Muscle of leg (tissue), 16 donors: ENCODE results near the gene TEN1. TPM values are rescaled to one million over a fixed set of nuclear protein-coding genes. Genes with fewer than 3 reads are reported as not detected.
A peak's percentile ranks its signal among the peaks of the same experiment; 100 is the strongest.

Experiments used
- DNase-seq: peaks from one replicate; pipeline ENCODE4 v3.0.0; 2013
- H3K27ac ChIP-seq: one replicate; pipeline ENCODE4 v1.5.1; 2013; ENCODE audit warnings: mild to moderate bottlenecking, low read length, control low read depth
- H3K27me3 ChIP-seq: one replicate; pipeline ENCODE4 v1.6.1; 2013; ENCODE audit warnings: low read length; ENCODE audit not compliant: control insufficient read depth, insufficient read depth
- H3K36me3 ChIP-seq: one replicate; pipeline ENCODE4 v1.6.1; 2013; ENCODE audit warnings: low read length; ENCODE audit not compliant: control insufficient read depth, insufficient read depth
- H3K4me1 ChIP-seq: one replicate; pipeline ENCODE4 v1.6.1; 2013; ENCODE audit warnings: low read length; ENCODE audit not compliant: control insufficient read depth, insufficient read depth
- H3K4me3 ChIP-seq: one replicate; pipeline ENCODE4 v1.5.1; 2013; ENCODE audit warnings: low read length, control low read depth
- H3K9me3 ChIP-seq: replicated peaks from 2 replicates; pipeline ENCODE4 v1.6.1; 2013; ENCODE audit warnings: low read depth, low read length; ENCODE audit not compliant: control insufficient read depth
- WGBS: methylation state at CpG from one replicate; pipeline ENCODE4 v1.1.5; 2013; ENCODE audit warnings: missing lambda C conversion rate; ENCODE audit not compliant: insufficient coverage; 5-methylcytosine and 5-hydroxymethylcytosine counted together
- long read RNA-seq, 11 donors: transcript quantifications; one replicate each; lab custom pipeline, GENCODE V29; 2026
- polyA plus RNA-seq, 8 donors: library from polyadenylated mRNA; unstranded; fragments of 120-200 nt; gene quantifications; one replicate each; pipeline versions ENCODE4 v1.2.1 to v1.2.3, GENCODE V29; 2013; ENCODE audit warnings: inconsistent platforms in 1 of 8, low replicate concordance in 1 of 8; ENCODE audit not compliant: insufficient read length in 8 of 8, insufficient read depth in 1 of 8
- total RNA-seq: library from RNA; stranded (reverse); fragments of 120-200 nt; gene quantifications from one replicate; pipeline ENCODE4 v1.2.4, GENCODE V29; 2013

TEN1 gene
- total RNA-seq (12.5 TPM), polyA plus RNA-seq (10 to 100 TPM in 5 of 8 donors, 1 to 10 TPM in 3; 8.8 to 19.5 (median 12.1) TPM)
- long read RNA-seq, donor 1, partial matches to known transcripts, result 0 of 5 reads
- long read RNA-seq, donor 1, other reads (novel, unspliced or antisense), result 0 of 5 reads
- long read RNA-seq, donor 2, partial matches to known transcripts, result 0 of 1 reads
- long read RNA-seq, donor 2, other reads (novel, unspliced or antisense), result 0 of 1 reads
- long read RNA-seq, donor 3, transcript TEN1-201 (4 exons, 994 nt), result major isoform, 8 of 8 reads
- long read RNA-seq, donor 3, partial matches to known transcripts, result 0 of 8 reads
- long read RNA-seq, donor 3, other reads (novel, unspliced or antisense), result 0 of 8 reads
- long read RNA-seq, donor 4, transcript TEN1-201 (4 exons, 994 nt), result major isoform, 9 of 9 reads
- long read RNA-seq, donor 4, partial matches to known transcripts, result 0 of 9 reads
- long read RNA-seq, donor 4, other reads (novel, unspliced or antisense), result 0 of 9 reads
- long read RNA-seq, donor 5, transcript TEN1-201 (4 exons, 994 nt), result major isoform, 9 of 9 reads
- long read RNA-seq, donor 5, partial matches to known transcripts, result 0 of 9 reads
- long read RNA-seq, donor 5, other reads (novel, unspliced or antisense), result 0 of 9 reads
- long read RNA-seq, donor 6, transcript TEN1-201 (4 exons, 994 nt), result major isoform, 12 of 13 reads
- long read RNA-seq, donor 6, partial matches to known transcripts, result 0 of 13 reads
- long read RNA-seq, donor 6, other reads (novel, unspliced or antisense), result 0 of 13 reads
- long read RNA-seq, donor 7, transcript TEN1-201 (4 exons, 994 nt), result major isoform, 13 of 14 reads
- long read RNA-seq, donor 7, partial matches to known transcripts, result 0 of 14 reads
- long read RNA-seq, donor 7, other reads (novel, unspliced or antisense), result 0 of 14 reads
- long read RNA-seq, donor 8, partial matches to known transcripts, result 0 of 4 reads
- long read RNA-seq, donor 8, other reads (novel, unspliced or antisense), result 0 of 4 reads
- long read RNA-seq, donor 9, transcript TEN1-201 (4 exons, 994 nt), result major isoform, 7 of 7 reads
- long read RNA-seq, donor 9, partial matches to known transcripts, result 0 of 7 reads
- long read RNA-seq, donor 9, other reads (novel, unspliced or antisense), result 0 of 7 reads
- long read RNA-seq, donor 10, transcript TEN1-201 (4 exons, 994 nt), result major isoform, 9 of 14 reads
- long read RNA-seq, donor 10, partial matches to known transcripts, result 5 of 14 reads
- long read RNA-seq, donor 10, other reads (novel, unspliced or antisense), result 0 of 14 reads
- long read RNA-seq, donor 11, transcript TEN1-201 (4 exons, 994 nt), result major isoform, 6 of 6 reads
- long read RNA-seq, donor 11, partial matches to known transcripts, result 0 of 6 reads
- long read RNA-seq, donor 11, other reads (novel, unspliced or antisense), result 0 of 6 reads

- Histone ChIP-seq H3K27ac (peak within 1 kb of the TSS; percentile 100), H3K27me3 (no peaks in the 10 kb centered on the region), H3K4me1 (peaks cover 12% of the 10 kb centered on the region), H3K4me3 (peak within 1 kb of the TSS; percentile 91), H3K9me3 (no peaks in the 10 kb centered on the region), H3K36me3 (peaks cover 3% of the 10 kb centered on the region)
- DNase-seq, result peak; percentile 99
- under 1% methylated on average over 56 of the region's 72 CpGs for WGBS
Measured at GRCh38 chr17:75978938-75979704, at the start of gene TEN1, which contains the start of gene ACOX1. Gene TEN1 (plus strand): TSS chr17:75979240. CDS start chr17:75986193, 6,953 bp downstream. Gene ACOX1 (minus strand): TSS chr17:75979166. CDS start chr17:75979073, 93 bp downstream.

DNA sequence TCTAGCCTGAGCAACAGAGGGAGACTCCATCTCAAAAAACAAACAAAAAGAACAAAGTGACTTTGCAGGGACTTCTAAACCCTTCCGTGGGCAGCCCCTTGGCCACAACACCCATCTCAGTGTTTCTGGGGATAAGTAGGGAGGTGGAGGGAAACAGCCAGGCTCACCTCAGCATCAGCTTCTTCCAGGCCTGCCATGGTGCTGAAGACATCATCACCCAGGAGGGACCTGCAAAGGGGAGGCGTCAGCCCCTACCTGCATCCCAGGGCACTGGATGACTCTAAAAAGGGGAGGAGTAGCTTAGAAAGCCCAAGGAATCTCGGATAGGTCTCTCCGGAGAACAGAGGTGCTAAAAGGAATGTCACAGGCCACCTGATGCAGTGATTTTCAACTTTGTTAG, 48.0 kb upstream of the TEN1 start:
- Histone ChIP-seq H3K4me3 (no peak overlapping the region), H3K27me3 (no peaks in the 10 kb centered on the region), H3K27ac (no peak overlapping the region), H3K9me3 (no peaks in the 10 kb centered on the region), H3K36me3 (peaks cover 17% of the 10 kb centered on the region), H3K4me1 (no peaks in the 10 kb centered on the region)
- WGBS, result 100% methylated on average over 1 of the region's 4 CpGs
- DNase-seq, result no peak

GRCh38 chr17:75932852-75933251, 46.2 kb upstream of the TEN1 start:
- Histone ChIP-seq H3K27me3 (no peaks in the 10 kb centered on the region), H3K27ac (no peak overlapping the region), H3K36me3 (peaks cover 4% of the 10 kb centered on the region), H3K9me3 (no peaks in the 10 kb centered on the region), H3K4me3 (no peak overlapping the region), H3K4me1 (no peaks in the 10 kb centered on the region)
- no peak for DNase-seq
- 83% methylated on average over 3 of the region's 5 CpGs for WGBS

DNA sequence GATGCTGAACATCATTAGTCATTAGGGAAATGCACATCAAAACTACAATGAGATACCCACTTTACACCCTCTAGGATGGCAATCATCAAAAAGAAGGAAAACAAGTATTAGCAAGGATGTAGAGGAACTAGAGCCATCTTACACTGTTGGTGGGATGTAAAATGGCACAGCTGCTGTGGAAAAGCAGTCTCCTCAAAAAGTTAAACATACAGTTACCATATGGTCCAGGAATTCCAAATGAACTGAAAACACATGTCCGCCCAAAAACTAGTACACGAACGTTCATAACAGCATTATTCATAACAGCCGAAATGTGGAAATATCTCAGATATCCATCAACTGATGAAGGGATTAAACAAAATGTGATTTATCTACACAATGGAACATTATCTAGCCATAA, 45.2 kb upstream of the TEN1 start:
- H3K27me3 ChIP-seq, result no peaks in the 10 kb centered on the region
- no peak overlapping the region for H3K27ac ChIP-seq
- WGBS, result no CpG with 5 or more reads among the region's 4 CpGs
- no peak for DNase-seq
- no peak overlapping the region for H3K4me3 ChIP-seq
- H3K36me3 ChIP-seq, result peaks cover 4% of the 10 kb centered on the region
- no peaks in the 10 kb centered on the region for H3K4me1 ChIP-seq
- H3K9me3 ChIP-seq, result no peaks in the 10 kb centered on the region

DNA sequence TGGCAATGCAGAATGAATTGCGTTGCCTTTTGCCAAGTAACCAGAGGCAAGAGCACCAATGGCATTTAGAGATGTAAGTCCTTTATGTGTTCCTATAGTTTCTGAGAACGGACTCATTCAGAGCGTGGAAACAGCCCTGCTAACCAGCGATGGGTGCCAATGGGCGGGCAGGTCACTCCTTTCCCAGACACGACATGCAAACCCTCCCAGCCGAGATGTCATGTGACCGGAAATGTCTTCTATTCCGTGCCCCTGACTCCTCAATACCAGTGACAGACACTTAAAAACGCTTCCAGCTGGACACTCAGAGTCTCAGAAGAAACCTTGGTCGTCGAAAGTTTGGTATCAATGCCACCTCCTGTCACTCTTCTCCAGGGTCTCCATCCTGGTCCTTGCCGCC, 41.4 kb upstream of the TEN1 start:
- peaks cover 3% of the 10 kb centered on the region for H3K36me3 ChIP-seq
- 84% methylated on average over 11 of the region's 13 CpGs for WGBS
- peaks cover 10% of the 10 kb centered on the region for H3K4me1 ChIP-seq
- H3K9me3 ChIP-seq, result no peaks in the 10 kb centered on the region
- H3K27ac ChIP-seq, result no peak overlapping the region
- H3K27me3 ChIP-seq, result no peaks in the 10 kb centered on the region
- DNase-seq, result no peak
- H3K4me3 ChIP-seq, result no peak overlapping the region

DNA sequence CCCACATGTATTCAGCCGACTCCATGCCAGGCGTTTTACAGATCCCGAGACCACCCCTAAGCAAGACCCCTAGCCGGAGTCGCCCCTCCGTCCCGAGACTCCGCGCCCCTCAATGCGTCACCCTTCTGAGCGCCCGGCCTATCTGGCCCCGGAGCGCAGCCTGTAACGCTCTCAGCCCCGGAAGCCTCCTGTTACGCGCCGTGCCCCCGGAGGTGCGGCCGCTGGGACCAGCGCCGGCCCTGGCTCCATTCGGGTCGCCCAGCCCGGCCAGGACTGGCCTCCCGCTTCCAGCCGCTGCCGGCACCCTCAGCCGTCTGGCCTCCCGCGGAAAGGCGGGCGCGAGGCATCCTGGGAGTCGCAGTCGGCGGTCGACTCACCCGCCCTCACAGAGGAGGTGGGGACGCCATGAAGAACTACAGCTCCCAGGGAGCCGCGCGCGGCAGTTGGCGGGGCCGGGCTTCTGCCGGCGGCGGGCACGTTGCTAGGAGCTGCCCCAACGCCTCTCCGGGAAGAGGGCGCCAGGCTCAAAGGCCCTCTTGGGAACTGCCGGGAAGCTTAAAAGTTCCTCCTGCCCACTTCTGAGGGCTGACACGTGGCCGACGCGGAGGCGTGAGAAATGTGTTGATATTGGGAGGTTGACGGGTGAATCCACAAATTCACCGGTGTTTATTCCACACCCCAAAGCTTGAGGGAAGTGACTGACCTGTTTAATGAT, 38.2 kb upstream of the TEN1 start, which contains the start of gene FBF1:
Gene FBF1, minus strand, starts transcription at position 316 of the 715 bp plus-strand sequence. CDS start 2,893 bp downstream, outside the sequence.
- peak; percentile 96 for DNase-seq
- H3K4me3 ChIP-seq, result peak within 1 kb of the TSS; percentile 80
- WGBS, result under 1% methylated on average over 56 of the region's 63 CpGs
- no peaks in the 10 kb centered on the region for H3K9me3 ChIP-seq
- H3K4me1 ChIP-seq, result peaks cover 10% of the 10 kb centered on the region
- peak within 1 kb of the TSS; percentile 1 for H3K27ac ChIP-seq
- peaks cover 10% of the 10 kb centered on the region for H3K36me3 ChIP-seq
- no peaks in the 10 kb centered on the region for H3K27me3 ChIP-seq

DNA sequence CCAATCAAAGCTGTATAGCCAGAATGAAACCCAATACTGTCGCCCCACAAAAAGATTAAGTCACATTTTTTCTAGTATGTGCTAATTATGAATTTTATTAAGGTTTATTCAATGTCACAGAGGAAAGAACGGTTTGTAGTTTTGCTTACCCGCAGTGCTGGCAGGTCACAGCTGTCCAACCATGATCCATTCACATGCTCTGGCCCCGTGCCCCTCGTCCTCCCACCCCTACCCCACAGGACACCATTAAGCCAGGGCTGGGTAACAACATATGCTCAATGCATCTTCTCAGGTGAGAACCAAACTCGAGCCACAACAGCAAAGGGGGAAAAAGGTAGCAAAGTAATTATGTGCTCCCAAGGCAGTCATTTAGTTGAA, 37.6 kb upstream of the TEN1 start:
- H3K36me3 ChIP-seq, result peaks cover 13% of the 10 kb centered on the region
- no CpG with 5 or more reads among the region's 6 CpGs for WGBS
- H3K27me3 ChIP-seq, result no peaks in the 10 kb centered on the region
- H3K27ac ChIP-seq, result peak overlapping the region; percentile 1
- no peaks in the 10 kb centered on the region for H3K9me3 ChIP-seq
- DNase-seq, result peak; percentile 29
- H3K4me1 ChIP-seq, result peaks cover 12% of the 10 kb centered on the region
- peak overlapping the region; percentile 80 for H3K4me3 ChIP-seq

GRCh38 chr17:75942473-75942872, 36.6 kb upstream of the TEN1 start:
- Histone ChIP-seq H3K27ac (no peak overlapping the region), H3K9me3 (no peaks in the 10 kb centered on the region), H3K4me3 (no peak overlapping the region), H3K36me3 (peaks cover 20% of the 10 kb centered on the region), H3K27me3 (no peaks in the 10 kb centered on the region), H3K4me1 (peaks cover 12% of the 10 kb centered on the region)
- no CpG with 5 or more reads among the region's 4 CpGs for WGBS
- DNase-seq, result no peak
